ENCODE results near the gene YY1AP1. TPM values are rescaled to one million over a fixed set of nuclear protein-coding genes. Genes with fewer than 3 reads are reported as not detected.
A peak's percentile ranks its signal among the peaks of the same experiment; 100 is the strongest.
"Not testable (repeated sequence)": the region's sequence is repeated elsewhere in the genome, so short reads cannot be mapped to it uniquely, and the experiment has no call there.

YY1AP1 gene, protein sequence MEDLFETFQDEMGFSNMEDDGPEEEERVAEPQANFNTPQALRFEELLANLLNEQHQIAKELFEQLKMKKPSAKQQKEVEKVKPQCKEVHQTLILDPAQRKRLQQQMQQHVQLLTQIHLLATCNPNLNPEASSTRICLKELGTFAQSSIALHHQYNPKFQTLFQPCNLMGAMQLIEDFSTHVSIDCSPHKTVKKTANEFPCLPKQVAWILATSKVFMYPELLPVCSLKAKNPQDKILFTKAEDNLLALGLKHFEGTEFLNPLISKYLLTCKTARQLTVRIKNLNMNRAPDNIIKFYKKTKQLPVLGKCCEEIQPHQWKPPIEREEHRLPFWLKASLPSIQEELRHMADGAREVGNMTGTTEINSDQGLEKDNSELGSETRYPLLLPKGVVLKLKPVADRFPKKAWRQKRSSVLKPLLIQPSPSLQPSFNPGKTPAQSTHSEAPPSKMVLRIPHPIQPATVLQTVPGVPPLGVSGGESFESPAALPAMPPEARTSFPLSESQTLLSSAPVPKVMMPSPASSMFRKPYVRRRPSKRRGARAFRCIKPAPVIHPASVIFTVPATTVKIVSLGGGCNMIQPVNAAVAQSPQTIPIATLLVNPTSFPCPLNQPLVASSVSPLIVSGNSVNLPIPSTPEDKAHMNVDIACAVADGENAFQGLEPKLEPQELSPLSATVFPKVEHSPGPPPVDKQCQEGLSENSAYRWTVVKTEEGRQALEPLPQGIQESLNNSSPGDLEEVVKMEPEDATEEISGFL
- total RNA-seq: 91.7 TPM

DNA sequence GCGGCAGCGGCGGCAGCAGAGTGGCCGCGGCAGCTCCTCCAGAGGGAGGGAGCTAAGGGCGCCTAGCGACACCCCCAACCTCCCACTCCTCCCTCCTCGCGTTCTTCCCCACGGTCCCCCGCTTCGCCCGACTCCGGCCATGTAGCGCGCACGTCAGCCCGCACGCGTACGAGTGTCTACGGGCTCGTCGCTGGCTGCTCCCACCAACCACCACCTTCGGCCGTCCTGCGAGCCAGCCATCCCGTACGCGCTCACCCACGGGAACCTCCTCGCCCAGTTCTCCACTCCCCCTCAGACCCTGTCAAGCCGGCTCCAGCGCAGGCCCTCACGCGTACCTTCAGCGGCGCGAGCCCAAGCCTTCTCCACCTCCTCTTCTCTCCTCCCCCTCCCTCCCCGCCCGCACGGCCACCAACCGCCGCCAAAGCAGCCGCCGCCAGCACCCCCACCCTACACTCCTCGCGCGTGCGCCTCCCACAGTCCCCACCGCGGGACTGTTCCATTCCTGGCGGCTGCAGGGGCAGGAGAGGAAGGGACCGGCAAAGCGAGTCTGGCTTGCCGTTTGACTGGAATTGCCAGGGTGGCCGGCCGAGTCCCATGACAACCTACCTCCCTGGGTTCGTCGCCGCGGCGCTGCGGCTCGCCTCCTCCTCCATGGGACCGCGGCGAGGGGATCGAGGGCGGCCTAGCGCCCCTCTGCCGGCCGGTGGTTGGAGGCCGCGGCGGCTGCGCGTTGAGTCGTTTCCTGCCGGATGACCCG is at the start of gene YY1AP1:
TSS of gene YY1AP1 (minus strand) at position 451 of the 757 bp plus-strand sequence. CDS start 8,338 bp downstream, outside the sequence.
- peak; percentile 94 for DNase-seq (ENCODE audit: low spot score)

DNA sequence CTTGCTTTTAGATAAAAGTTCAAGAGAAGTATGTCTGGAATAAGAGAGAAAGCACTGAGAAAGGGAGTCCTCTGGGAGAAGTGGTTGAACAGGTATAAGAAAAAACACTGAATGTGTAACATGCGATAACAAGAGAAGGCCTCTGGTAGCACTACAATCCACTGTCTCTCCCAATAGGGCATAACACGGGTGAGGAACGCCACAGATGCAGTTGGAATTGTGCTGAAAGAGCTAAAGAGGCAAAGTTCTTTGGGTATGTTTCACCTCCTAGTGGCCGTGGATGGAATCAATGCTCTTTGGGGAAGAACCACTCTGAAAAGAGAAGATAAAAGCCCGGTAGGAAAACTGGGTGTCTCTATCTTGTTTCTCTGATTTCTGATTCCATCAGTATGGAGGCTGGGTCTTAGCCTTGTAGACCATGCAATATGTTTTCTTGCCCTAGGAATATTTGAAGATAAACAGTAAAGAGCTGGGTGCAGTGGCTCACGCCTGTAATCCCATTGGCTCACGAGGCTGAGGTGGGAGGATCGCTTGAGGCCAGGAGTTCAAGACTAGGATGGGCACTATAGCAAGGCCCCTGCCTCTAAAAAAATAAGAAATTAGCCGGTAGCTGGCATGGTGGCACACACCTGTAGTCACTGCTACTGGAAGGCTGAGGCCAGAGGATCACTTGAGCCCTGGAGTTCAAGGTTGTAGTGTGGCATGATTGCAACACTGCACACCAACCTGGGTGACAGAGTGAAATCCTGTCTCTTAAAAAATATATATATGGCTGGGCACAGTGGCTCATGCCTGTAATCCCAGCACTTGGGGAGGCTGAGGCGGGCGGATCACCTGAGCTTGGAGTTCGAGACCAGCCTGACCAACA is 40.7 kb upstream of the YY1AP1 start:
- peak; percentile 52 for DNase-seq (ENCODE audit: low spot score)

DNA sequence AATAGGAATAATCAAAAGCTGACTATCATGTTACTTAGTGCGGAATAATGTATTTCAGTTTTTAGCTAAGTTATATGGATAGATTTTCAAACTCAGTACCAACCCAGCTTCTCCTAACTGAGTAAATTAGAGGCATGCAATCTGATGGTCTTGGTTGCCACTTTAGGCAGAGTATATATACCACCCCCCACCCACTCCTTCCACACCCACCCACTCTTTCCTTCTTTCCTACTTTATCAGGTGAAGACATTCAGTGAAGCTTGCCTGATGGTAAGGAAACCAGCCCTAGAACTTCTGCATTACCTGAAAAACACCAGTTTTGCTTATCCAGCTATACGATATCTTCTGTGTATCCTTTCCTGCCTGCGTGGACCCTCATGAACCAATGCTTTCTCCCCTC is 36.6 kb upstream of the YY1AP1 start:
- no peak for DNase-seq (ENCODE audit: low spot score)

DNA sequence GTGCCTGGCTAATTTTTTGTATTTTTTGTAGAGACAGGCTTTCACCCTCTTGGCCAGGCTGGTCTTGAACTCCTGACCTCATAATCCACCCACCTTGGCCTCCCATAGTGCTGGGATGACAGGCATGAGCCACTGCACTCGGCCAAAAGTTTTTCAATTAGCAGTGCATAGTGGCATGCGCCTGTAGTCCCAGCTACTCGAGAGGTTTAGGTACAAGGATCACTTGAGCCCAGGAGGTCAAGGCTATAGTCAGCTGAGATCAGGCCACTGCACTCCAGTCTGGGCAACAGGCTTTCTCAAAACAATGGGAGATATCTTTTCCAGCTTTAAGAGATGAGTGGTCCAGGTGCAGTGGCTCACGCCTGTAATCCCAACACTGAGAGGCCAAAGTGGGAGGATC is 31.1 kb upstream of the YY1AP1 start:
- no peak for DNase-seq (ENCODE audit: low spot score)

DNA sequence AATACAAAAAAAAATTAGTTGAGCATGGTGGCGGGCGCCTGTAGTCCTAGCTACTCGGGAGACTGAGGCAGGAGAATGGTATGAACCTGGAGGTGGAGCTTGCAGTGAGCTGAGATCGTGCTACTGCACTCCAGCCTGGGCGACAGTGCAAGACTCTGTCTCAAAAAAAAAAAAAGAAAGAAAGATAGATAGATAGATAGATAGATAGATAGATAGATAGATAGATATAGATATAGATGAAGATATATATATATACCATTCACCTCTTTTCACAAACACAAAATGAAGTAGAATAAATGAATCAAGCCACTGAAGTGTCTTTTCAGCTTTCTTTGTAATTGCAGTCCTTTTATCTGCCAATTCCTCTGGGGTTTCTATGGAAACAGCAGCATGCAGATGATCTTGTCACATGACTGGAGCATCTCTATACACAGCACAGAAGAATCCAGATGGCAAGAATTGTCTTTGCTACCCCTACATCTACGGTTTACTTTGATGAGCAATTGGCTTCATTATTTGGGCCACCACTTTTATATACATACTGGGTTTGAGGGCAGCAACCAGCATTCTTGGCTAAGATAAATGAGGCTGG is 30.0 kb upstream of the YY1AP1 start:
- not testable (repeated sequence) for DNase-seq (ENCODE audit: low spot score)

DNA sequence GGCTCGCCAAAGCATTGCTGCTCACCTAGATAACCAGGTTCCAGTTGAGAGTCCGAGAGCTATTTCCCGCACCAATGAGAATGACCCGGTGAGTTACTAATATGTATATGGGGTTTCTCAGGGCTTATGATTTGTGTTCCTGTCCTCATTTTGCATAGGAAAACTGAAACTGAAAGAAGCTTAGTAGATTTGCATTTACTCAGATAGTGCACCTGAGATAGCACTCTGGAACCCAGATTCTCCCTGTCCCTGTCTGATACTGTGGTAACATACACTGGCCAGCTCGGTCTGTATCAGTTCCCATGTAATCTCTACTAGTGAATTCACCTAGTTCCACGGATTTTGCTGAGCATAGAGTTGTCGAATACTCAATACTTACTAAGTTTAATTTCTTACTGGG is 28.5 kb upstream of the YY1AP1 start:
- DNase-seq (ENCODE audit: low spot score): no peak

DNA sequence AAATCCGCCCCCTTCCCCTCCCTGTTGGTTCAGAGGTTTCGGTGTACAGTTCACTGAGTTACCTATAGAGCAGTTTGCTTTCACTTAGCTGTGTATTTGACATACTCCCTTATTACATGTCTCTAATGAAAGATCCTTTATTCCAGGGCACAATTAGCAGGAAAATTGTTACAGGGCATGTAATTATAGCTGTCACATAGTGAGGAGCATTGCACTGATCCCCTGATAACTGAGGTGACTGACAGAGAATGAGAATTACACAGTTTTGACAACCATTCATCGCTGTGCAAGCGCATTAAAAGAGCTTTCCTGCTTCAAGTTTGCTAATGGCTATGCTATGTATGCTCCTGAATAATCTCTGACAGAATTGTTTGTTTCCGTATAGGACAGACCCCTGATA is 27.2 kb upstream of the YY1AP1 start:
- no peak for DNase-seq (ENCODE audit: low spot score)

DNA sequence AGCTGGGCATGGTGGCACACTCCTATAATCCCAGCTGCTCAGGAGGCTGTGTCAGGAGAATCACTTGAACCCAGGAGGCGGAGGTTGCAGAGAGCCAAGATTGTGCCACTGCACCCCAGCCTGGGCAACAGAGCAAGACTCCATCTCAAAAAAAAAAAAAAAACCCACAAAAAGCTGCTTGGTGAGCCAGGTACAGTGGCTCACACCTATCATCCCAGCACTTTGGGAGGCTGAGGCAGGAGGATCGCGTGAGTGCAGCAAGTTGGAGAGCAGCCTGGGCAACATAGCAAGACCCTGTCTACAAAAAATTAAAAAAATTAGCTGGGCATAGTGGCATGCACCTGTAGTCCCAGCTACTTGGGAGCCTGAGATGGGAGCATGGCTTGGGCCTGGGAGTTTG is 26.5 kb upstream of the YY1AP1 start:
- DNase-seq (ENCODE audit: low spot score): not testable (repeated sequence)

DNA sequence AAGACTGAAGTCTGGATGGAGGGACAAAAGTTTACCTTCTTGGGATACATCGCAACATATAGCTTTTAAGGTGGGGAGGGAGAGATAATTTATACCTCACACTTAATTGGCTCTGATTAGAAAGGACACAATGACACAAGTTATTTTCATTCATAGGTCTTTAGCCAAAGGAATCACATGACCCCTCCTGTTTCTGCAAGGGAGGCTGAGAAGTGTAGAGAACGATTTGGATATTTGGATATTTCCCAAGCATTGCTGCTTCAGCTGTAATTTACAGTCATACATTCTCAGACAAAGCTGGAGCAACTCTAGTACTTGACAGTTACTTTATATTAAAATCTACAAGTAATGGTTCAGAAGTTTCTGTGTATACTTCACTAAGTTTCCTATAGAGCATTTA is 24.5 kb upstream of the YY1AP1 start:
- DNase-seq (ENCODE audit: low spot score): no peak

DNA sequence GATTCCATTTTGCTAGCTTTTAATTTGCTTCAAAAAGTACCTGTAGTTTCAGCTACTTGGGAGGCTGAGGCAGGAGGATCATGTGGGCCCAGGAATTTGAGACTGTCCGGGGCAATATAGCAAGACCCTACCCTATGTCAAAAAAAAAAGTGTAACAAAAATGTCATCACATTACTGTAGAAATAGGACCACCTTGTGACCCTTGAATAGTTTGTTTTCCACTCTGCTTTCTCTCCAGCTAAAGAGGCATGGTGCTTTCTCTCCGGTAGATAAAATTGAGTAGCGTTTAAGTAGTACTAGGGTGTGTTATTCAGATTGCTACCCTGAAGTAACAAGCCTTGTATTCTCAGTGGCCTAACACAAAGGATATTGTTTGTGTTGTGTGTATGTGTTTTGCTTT is 24.1 kb upstream of the YY1AP1 start:
- not testable (repeated sequence) for DNase-seq (ENCODE audit: low spot score)

DNA sequence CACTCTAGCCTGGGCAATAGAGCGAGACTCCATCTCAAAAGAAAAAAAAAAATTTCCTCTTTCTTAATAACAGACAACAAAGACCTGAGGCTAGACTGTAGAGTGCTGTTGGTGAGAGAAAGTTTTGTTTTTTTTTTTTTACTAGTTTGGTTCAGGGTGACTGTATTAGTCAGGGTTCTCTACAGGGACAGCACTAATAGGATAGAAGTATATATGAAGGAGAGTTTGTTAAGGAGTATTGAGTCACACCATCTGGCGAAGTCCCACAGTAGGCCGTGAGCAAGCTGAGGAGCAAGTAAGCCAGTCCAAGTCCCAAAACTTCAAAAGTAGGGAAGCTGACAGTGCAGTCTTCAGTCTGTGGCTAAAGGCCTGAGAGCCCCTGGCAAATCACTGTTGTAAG is 22.9 kb upstream of the YY1AP1 start:
- not testable (repeated sequence) for DNase-seq (ENCODE audit: low spot score)

DNA sequence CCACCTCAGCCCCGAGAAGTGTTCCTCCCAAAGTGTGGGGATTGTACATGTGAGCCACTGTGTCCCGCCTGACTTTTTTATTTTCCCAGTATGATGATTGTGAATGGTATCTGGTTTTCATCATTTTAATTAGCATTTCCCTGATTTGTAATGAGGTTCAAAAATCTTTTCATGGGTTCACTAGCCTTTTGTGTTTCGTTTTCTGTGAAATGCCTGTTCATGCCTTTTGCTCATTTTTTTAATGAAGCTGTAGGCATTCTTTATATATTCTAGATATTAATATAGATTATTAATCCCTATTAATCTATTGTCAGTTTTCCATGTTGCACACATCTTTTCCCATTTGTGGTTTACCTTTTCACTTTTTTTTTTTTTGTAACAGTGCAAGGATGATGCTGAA is 20.8 kb upstream of the YY1AP1 start:
- no peak for DNase-seq (ENCODE audit: low spot score)

DNA sequence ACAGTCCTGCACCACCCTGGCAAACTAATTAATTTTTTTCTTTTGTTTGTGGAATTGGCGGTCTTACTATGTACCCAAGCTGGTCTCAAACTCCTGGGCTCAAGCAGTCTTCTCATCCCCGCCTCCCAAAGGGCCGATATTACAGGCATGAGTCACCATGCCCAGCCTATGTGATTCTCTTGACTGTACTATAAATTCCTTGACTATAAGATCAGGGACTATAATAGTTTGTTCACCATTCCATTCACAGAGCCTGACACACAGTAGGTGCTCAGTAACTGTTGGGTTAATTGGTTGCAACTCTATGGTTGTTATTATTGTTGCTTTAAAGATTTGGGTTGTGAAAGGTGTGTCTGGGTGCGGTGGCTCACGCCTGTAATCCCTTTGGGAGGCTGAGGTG is 17.6 kb upstream of the YY1AP1 start:
- no peak for DNase-seq (ENCODE audit: low spot score)

DNA sequence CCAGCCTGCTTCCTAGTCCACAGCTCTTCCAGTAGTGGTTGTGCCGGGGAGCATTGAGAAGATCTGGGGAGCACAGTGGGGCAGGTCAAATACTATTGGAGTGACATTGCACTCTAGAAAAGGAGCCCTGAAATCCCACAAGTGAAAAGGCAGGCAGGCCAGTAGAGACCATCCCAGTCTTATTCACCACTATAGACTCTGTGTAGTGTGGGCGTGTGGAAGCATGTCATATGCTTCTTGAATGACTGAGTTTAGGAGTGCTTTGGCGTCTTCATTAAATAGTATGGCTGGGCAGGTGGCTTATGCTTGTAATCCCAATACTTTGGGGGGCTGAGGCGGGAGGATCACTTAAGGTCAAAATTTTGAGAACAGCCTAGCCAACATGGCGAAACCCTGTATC is 15.8 kb upstream of the YY1AP1 start:
- not testable (repeated sequence) for DNase-seq (ENCODE audit: low spot score)

DNA sequence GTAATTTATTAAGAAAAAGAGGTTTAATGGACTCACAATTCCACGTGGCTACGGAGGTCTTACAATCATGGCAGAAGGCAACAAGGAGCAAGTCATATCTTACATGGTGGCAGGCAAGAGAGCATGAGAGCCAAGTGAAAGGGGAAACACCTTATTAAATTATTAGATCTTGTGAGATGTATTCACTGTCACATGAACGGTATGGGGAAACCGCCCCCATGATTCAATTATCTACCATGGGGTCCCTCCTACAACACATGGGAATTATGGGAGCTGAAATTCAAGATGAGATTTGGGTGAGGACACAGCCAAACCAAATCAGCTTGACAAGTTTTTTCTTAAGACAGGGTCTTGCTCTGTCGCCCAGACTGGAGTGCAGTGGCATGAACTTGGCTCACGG is 14.6 kb upstream of the YY1AP1 start:
- DNase-seq (ENCODE audit: low spot score): no peak

DNA sequence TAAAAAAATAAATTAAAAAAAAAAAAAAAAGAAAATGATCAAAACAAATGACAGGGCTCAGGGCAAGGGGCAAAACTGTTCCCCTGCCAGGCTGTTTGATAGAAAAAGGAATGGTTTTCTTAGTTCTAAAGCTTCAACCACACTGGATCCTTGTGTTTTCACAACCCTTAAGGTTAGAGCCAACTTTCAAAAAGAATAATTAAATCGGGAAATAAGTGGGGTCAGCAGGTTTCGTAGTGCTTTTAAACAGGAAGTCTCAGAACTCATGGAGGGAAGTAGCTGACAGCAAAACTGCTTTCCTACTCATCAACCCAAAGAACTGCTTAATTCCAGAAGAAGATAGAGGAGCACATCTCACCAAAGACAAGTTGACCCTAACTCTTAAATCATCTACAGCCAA is 13.1 kb upstream of the YY1AP1 start:
- not testable (repeated sequence) for DNase-seq (ENCODE audit: low spot score)

DNA sequence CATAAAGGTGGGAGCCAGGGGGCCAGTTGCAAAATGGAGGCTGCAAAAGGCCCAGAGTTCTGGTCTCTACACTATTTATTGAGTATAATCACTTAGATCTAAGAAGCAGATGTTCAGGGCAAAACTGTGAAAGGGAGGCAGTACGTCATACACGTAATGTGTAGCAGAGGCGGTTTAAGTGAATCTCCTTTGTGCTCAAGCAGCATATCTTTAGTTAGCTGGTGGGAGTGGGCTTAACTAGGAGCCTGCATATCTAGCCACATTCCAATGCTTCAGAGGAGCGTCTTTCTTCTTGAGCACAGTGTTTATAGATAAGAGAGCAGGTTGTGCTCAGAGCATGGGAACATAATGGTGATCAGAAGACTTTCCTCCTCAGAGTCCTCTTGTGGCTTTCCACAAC is 10.5 kb upstream of the YY1AP1 start:
- not testable (repeated sequence) for DNase-seq (ENCODE audit: low spot score)

DNA sequence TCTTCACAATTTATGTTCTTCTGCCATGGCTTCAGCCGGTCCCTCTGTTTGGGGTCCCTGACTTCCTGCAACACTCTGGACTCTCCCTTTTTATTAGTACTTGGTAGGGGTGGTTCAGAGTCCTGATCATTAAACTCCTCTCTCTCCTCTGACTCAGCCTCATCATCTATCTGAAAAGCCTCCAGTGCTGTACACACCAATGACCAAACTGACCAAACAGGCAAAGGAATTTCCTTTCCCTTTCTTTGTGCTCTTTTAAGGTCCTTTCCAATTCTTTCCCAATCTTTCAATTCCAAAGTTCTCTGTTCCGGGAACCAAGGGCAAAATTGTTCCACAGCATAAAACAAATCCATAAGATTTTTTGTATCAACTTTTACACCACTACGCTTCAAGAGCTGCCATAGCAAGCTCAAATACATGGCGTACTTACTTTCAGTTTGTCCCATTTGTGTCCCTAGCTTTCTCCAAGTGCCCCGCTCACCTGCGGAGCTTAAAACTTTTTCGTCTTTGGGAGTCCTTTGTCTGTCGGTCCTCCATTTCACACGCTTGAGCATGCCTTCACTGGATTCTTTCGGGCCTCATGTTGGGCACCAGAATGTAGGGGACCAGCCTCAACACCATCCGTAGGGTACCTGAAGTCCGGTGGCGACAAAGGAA is 9.9 kb upstream of the YY1AP1 start:
- no peak for DNase-seq (ENCODE audit: low spot score)

DNA sequence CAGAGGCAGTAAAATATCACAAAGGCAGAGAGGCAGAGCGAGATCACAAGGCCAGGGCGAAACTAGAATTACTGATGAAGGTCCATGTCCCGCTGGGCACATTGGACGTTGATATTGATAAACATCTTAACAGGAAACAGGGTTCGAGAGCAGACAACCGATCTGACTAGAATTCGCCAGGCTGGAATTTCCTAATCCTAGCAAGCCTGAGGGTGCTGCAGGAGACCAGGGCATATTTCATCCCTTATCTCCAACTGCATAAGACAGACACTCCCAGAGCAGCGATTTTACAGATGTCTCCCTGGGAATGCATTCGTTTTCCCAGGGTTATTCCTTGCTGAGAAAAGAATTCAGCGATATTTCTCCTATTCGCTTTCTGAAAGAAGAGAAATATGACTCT is 9.0 kb upstream of the YY1AP1 start:
- DNase-seq (ENCODE audit: low spot score): not testable (repeated sequence)

DNA sequence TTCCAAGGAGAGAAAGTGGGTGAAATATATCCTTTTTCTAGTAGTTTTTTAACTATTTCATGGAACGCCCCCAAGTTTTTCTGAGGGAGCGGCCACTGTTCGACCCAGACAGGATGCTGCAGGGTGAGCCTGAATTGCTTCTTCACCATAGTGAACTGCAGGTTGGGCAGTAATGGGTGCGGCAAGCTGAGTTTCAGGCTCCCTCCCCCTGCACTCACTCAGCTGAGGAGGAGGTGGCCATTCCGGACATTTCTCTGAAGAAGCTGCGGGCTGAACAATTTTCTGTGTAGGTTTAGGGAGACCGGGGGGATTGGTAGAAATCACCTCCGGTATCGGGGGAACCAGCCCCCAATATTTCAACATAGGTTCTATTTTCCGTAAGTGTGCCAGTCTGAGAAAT is 8.5 kb upstream of the YY1AP1 start:
- no peak for DNase-seq (ENCODE audit: low spot score)
